SK-N-SH treated with all-trans-retinoic acid at 6 μM for 48 hours (cell line): ENCODE data around the gene C11orf21.

ENCODE experiments used
- CREB5 ChIP-seq: fragments of 250-450 bp; sonication (Bioruptor Pico); IDR thresholded peaks from 2 replicates; pipeline ENCODE4 v1.5.1; 2020; ENCODE audit warnings: low read depth, mild to moderate bottlenecking, moderate library complexity
- PATZ1 ChIP-seq: fragments of 250-450 bp; sonication (Bioruptor Pico); IDR thresholded peaks from 2 replicates; pipeline ENCODE4 v1.8.0; 2020; ENCODE audit warnings: mild to moderate bottlenecking, moderate library complexity, borderline replicate concordance
- POU6F1 ChIP-seq: fragments of 250-450 bp; sonication (Bioruptor Pico); IDR thresholded peaks from 2 replicates; pipeline ENCODE4 v1.8.0; 2021; ENCODE audit warnings: low read depth, mild to moderate bottlenecking, moderate library complexity, borderline replicate concordance

GRCh38 chr11:2266586-2267305 lies 35.0 kb downstream of the C11orf21 start:
- no peak for TF ChIP-seq PATZ1
- TF ChIP-seq POU6F1: no peak
- no peak for TF ChIP-seq CREB5 (CRISPR knock-in tag)
